PC-9 (cell line): Measurements from ENCODE around the gene COA5. TPM values are rescaled to one million over a fixed set of nuclear protein-coding genes. Genes with fewer than 3 reads are reported as not detected.

ENCODE experiments used
- BruUV-seq: library from RNA; stranded (reverse); fragments of 400-500 nt; replicated peaks from 2 replicates; lab custom pipeline; 2021; lab: Mats Ljungman, UMichigan
- CTCF ChIA-PET: fragments of 300-600 bp; sonication (Branson Sonifier 250); formaldehyde crosslinking; loops from one replicate; lab custom pipeline; 2022; ENCODE audit warnings: antibody characterized with exemption; lab: Charles Lee
- POLR2A ChIA-PET: fragments of 300-600 bp; sonication (Branson Sonifier 250); formaldehyde crosslinking; loops from one replicate; lab custom pipeline; 2022; ENCODE audit warnings: antibody characterized with exemption; ENCODE audit not compliant: unreplicated experiment; lab: Charles Lee
- DNase-seq, 2 experiments: peaks; one replicate each; pipeline versions ENCODE4 v3.0.0 to v3.0.0-alpha.2; 2015 to 2022; ENCODE audit warnings: mixed read lengths in 1 of 2
- H2AFZ ChIP-seq: fragments of 200-600 bp; sonication (generic); 2 replicates; pipeline ENCODE4 v1.8.1; 2017; ENCODE audit warnings: antibody characterized with exemption
- H3F3A ChIP-seq: fragments of 200-600 bp; sonication (generic); 2 replicates; pipeline ENCODE4 v1.8.1; 2017; ENCODE audit warnings: antibody characterized with exemption, mild to moderate bottlenecking, low read depth; ENCODE audit not compliant: insufficient read depth
- H3K27ac ChIP-seq: fragments of 200-600 bp; sonication (generic); 2 replicates; pipeline ENCODE4 v1.6.1; 2016; ENCODE audit warnings: mixed run types
- H3K27me3 ChIP-seq: fragments of 200-600 bp; sonication (generic); 2 replicates; pipeline ENCODE4 v1.6.1; 2016; ENCODE audit warnings: low read depth, mixed run types; ENCODE audit not compliant: insufficient read depth
- H3K36me3 ChIP-seq: fragments of 200-600 bp; sonication (generic); 2 replicates; pipeline ENCODE4 v1.6.1; 2016; ENCODE audit warnings: low read depth, mixed run types
- H3K4me1 ChIP-seq: fragments of 200-600 bp; sonication (generic); replicated peaks from 2 replicates; pipeline ENCODE4 v1.6.1; 2016; ENCODE audit warnings: mixed run types; ENCODE audit not compliant: insufficient read depth
- H3K4me2 ChIP-seq: fragments of 200-600 bp; sonication (generic); 2 replicates; pipeline ENCODE4 v1.6.1; 2017; ENCODE audit warnings: mixed run types
- H3K4me3 ChIP-seq: fragments of 200-600 bp; sonication (generic); 2 replicates; pipeline ENCODE4 v1.6.1; 2016; ENCODE audit warnings: mixed run types
- H3K79me2 ChIP-seq: fragments of 200-600 bp; sonication (generic); 2 replicates; pipeline ENCODE4 v1.6.1; 2017; ENCODE audit warnings: low read depth, mixed run types
- H3K9me2 ChIP-seq: fragments of 200-600 bp; sonication (generic); 2 replicates; pipeline ENCODE4 v1.8.1; 2017; ENCODE audit warnings: mild to moderate bottlenecking; ENCODE audit not compliant: insufficient read depth
- H3K9me3 ChIP-seq: fragments of 200-600 bp; sonication (generic); 2 replicates; pipeline ENCODE4 v1.8.1; 2016; ENCODE audit warnings: low read depth; ENCODE audit not compliant: insufficient read depth
- H4K20me1 ChIP-seq: fragments of 200-600 bp; sonication (generic); 2 replicates; pipeline ENCODE4 v1.8.1; 2017; ENCODE audit not compliant: insufficient read depth
- CTCF ChIP-seq: fragments of 200-600 bp; sonication (generic); conservative IDR thresholded peaks from 2 replicates; pipeline ENCODE4 v1.6.1; 2017; ENCODE audit warnings: mixed run types, antibody characterized with exemption, mild to moderate bottlenecking, moderate library complexity
- EZH2 ChIP-seq: fragments of 200-600 bp; sonication (generic); IDR thresholded peaks from 2 replicates; pipeline ENCODE4 v1.8.0; 2017; ENCODE audit warnings: antibody characterized with exemption, low read depth
- intact Hi-C: fragments of 100-400 bp; cut with micrococcal nuclease; formaldehyde crosslinking; loops from one replicate; pipeline ENCODE4 v1.10.0; 2022; ENCODE audit not compliant: unreplicated experiment
- total RNA-seq: library from RNA; stranded (reverse); gene quantifications from 2 replicates; pipeline ENCODE4 v1.2.3, GENCODE V29; 2021

COA5 gene
- total RNA-seq, 1 experiment from 2014 or later, result 43.6 TPM

DNA sequence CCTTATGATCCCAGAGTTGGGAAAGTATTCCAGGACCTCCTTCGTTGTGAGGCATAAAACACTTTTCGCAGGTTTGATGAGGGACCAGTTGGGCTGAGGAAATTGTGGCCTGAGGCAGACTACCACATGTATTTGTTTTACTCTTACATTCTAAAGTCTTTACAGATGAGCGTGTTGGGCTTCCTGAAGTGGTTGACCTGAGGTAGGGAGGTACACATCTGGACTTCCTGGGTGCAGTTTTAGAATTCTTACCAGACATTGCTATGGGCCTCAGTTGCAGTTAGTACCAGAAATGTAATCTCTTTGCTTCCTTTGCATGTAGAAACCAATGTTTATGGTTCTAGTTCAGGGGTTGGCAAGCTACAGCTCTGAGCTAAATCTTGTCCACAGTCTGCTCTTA, 48.7 kb downstream of the COA5 start:
- CTCF ChIA-PET, result interaction anchor here (0.5 to 1.4 kb wide), 4 partner anchors 17 to 131 kb away, joined by 3 to 4 read pairs (median 4); no protein-coding TSS in a partner anchor
- H3K9me2 ChIP-seq, result no peaks in the 10 kb centered on the region
- no peak for DNase-seq
- no peak overlapping the region for H3K27ac ChIP-seq
- no peak overlapping the region for H3K4me3 ChIP-seq
- no peaks in the 10 kb centered on the region for H3K27me3 ChIP-seq
- H3K4me1 ChIP-seq, result no peaks in the 10 kb centered on the region
- BruUV-seq, result no TSS peak
- no peaks in the 10 kb centered on the region for H3K79me2 ChIP-seq
- intact Hi-C loops, result no loop called here
- H3K9me3 ChIP-seq, result no peaks in the 10 kb centered on the region
- H4K20me1 ChIP-seq, result no peaks in the 10 kb centered on the region
- no peak overlapping the region for H3K4me2 ChIP-seq
- no peak for TF ChIP-seq EZH2
- TF ChIP-seq CTCF, result no peak
- POLR2A ChIA-PET, result interaction anchor here (0.6 kb wide), 2 partner anchors 74 to 91 kb away, joined by 6 read pairs; no protein-coding TSS in a partner anchor
- H3K36me3 ChIP-seq, result no peaks in the 10 kb centered on the region
- no peak overlapping the region for H2AFZ ChIP-seq
- H3F3A ChIP-seq, result no peaks in the 10 kb centered on the region

GRCh38 chr2:98558852-98559530, 49.3 kb downstream of the COA5 start:
- intact Hi-C loops, result no loop called here
- Histone ChIP-seq H3K9me2 (no peaks in the 10 kb centered on the region), H4K20me1 (no peaks in the 10 kb centered on the region), H3K27ac (no peak overlapping the region), H3K9me3 (no peaks in the 10 kb centered on the region), H2AFZ (no peak overlapping the region), H3K4me1 (no peaks in the 10 kb centered on the region), H3K36me3 (no peaks in the 10 kb centered on the region; the same call in 1 of the 2 replicates), H3F3A (no peaks in the 10 kb centered on the region), H3K4me3 (no peak overlapping the region), H3K27me3 (no peaks in the 10 kb centered on the region), H3K4me2 (no peak overlapping the region), H3K79me2 (no peaks in the 10 kb centered on the region)
- BruUV-seq, result no TSS peak
- DNase-seq, result no peak
- ChIA-PET CTCF (interaction anchor here (1.1 to 1.4 kb wide), 2 partner anchors 79 to 90 kb away, joined by 4 read pairs; no protein-coding TSS in a partner anchor), POLR2A (no interaction called here)
- TF ChIP-seq EZH2 (no peak), CTCF (no peak)

DNA sequence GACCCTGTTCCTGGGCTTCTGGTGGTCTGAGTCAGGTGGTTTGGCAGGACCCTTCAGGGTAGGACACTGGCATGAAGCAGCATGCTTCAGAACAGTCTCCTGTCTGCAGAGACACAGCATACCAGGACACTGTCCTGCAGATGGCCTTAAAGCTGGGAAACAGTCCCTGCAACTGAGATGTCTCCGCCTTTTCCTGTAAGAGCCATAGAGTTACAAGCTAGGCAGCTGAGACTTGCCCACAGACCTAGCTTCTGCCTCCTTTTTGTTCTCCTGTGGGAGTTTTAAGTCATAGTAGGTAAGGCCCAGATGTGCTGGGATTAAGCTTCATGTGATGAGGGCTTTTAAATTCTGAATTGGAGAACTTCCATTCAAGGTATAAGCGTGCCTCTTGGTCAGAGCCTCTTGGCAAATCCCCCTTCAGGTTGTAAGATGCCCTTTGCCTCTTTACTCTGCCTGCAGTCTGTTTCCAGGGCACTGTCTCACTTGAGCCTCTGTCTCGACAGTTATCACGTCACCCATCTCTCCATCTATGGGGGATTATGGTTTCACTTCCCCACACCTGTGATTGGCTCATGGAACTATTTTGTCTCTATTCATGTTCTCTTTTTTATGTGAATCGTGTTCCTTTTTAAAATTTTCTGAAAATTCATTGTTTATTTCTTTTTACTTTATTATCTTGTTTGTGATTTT, 51.8 kb downstream of the COA5 start:
- H3K4me1 ChIP-seq, result no peaks in the 10 kb centered on the region
- no peak overlapping the region for H3K4me2 ChIP-seq
- no peaks in the 10 kb centered on the region for H3K27me3 ChIP-seq
- H3K9me3 ChIP-seq, result no peaks in the 10 kb centered on the region
- no peaks in the 10 kb centered on the region for H4K20me1 ChIP-seq
- CTCF ChIA-PET, result no interaction called here
- DNase-seq, result no peak
- no TSS peak for BruUV-seq
- H3F3A ChIP-seq, result no peaks in the 10 kb centered on the region
- H3K36me3 ChIP-seq, result no peaks in the 10 kb centered on the region; the same call in 1 of the 2 replicates
- H3K4me3 ChIP-seq, result no peak overlapping the region
- H3K27ac ChIP-seq, result no peak overlapping the region
- H3K9me2 ChIP-seq, result no peaks in the 10 kb centered on the region
- no peak overlapping the region for H2AFZ ChIP-seq
- intact Hi-C loops, result no loop called here
- TF ChIP-seq CTCF, result no peak
- TF ChIP-seq EZH2, result no peak
- no peaks in the 10 kb centered on the region for H3K79me2 ChIP-seq
- POLR2A ChIA-PET, result no interaction called here
